ENCODE results near the gene PTPRF.

Gene PTPRF

GRCh38 chr1:43556782-43557181, 26.1 kb downstream of the PTPRF start:
- DNase-seq: no peak

GRCh38 chr1:43557744-43558245, 27.1 kb downstream of the PTPRF start:
- peak; percentile 86 for DNase-seq

GRCh38 chr1:43558346-43558841, 27.7 kb downstream of the PTPRF start:
- DNase-seq: peak; percentile 95

GRCh38 chr1:43559714-43560113, 29.0 kb downstream of the PTPRF start:
- DNase-seq: no peak

- no peak for DNase-seq
Observed at GRCh38 chr1:43560286-43560685, 29.6 kb downstream of the PTPRF start.

GRCh38 chr1:43563876-43564539, 33.3 kb downstream of the PTPRF start:
- peak; percentile 67 for DNase-seq

GRCh38 chr1:43564551-43565348, 34.1 kb downstream of the PTPRF start:
- DNase-seq: peak; percentile 78

GRCh38 chr1:43565600-43566360, 35.1 kb downstream of the PTPRF start:
- DNase-seq: peak; percentile 77

GRCh38 chr1:43566382-43567044, 35.8 kb downstream of the PTPRF start:
- no peak for DNase-seq

GRCh38 chr1:43569175-43569574, 38.5 kb downstream of the PTPRF start:
- DNase-seq: no peak

GRCh38 chr1:43570277-43570676, 39.6 kb downstream of the PTPRF start:
- no peak for DNase-seq

- no peak for DNase-seq
Observed at GRCh38 chr1:43570715-43571114, 40.0 kb downstream of the PTPRF start.

GRCh38 chr1:43572084-43572483, 41.4 kb downstream of the PTPRF start:
- DNase-seq: no peak

GRCh38 chr1:43572538-43572937, 41.9 kb downstream of the PTPRF start:
- no peak for DNase-seq

- DNase-seq: no peak
Observed at GRCh38 chr1:43573066-43573800, 42.5 kb downstream of the PTPRF start.

- no peak for DNase-seq
Observed at GRCh38 chr1:43576521-43576920, 45.8 kb downstream of the PTPRF start.

- peak; percentile 76 for DNase-seq
Observed at GRCh38 chr1:43577655-43578542, 47.2 kb downstream of the PTPRF start.

- DNase-seq: no peak
Observed at GRCh38 chr1:43580039-43580438, 49.4 kb downstream of the PTPRF start.

- peak; percentile 98 for DNase-seq
Observed at GRCh38 chr1:43582162-43582566, 51.5 kb downstream of the PTPRF start.

GRCh38 chr1:43583058-43583457, 52.4 kb downstream of the PTPRF start:
- DNase-seq: no peak

- DNase-seq: no peak
Observed at GRCh38 chr1:43584204-43584603, 53.5 kb downstream of the PTPRF start.
